K562 (cell line): ENCODE measurements around the gene RABIF. TPM values are rescaled to one million over a fixed set of nuclear protein-coding genes. Genes with fewer than 3 reads are reported as not detected.

Experiments
- CREB1 ChIP-seq, 2 experiments: sonication (generic) in 1 of 2; formaldehyde crosslinking in 1 of 2; IDR thresholded peaks; 2 replicates each; pipeline versions ENCODE4 v1.6.1 to v1.8.0; 2012 to 2022; ENCODE audit warnings: inconsistent platforms in 1 of 2, mild to moderate bottlenecking in 1 of 2, missing genetic modification reagents in 1 of 2, moderate library complexity in 1 of 2
- CREB3 ChIP-seq: fragments of 450-650 bp; conservative IDR thresholded peaks from 2 replicates; pipeline ENCODE4 v1.6.1; 2016; ENCODE audit warnings: missing genetic modification characterization, low read depth, mild to moderate bottlenecking, missing compliant biosample characterization, moderate library complexity
- DEAF1 ChIP-seq: fragments of 450-650 bp; formaldehyde crosslinking; IDR thresholded peaks from 2 replicates; pipeline ENCODE4 v1.4.0; 2020; ENCODE audit warnings: mild to moderate bottlenecking, moderate library complexity
- ETV6 ChIP-seq, 3 experiments: fragments of 150-350 bp in 1 of 3; sonication (generic) in 1 of 3; formaldehyde crosslinking in 1 of 3; IDR thresholded peaks; 2 replicates each; pipeline versions ENCODE4 v1.6.1 to v1.8.0; 2014 to 2022; ENCODE audit warnings: borderline replicate concordance in 2 of 3, low read depth in 2 of 3, antibody characterized with exemption in 1 of 3, low read length in 1 of 3, mild to moderate bottlenecking in 1 of 3, missing genetic modification reagents in 1 of 3
- GTF2E2 ChIP-seq: fragments of 200-800 bp; sonication (Bioruptor generic); IDR thresholded peaks from 2 replicates; pipeline ENCODE4 v1.6.1; 2016; ENCODE audit warnings: missing genetic modification characterization, missing compliant biosample characterization
- GTF2F1 ChIP-seq: IDR thresholded peaks from 2 replicates; pipeline ENCODE4 v1.6.1; 2011; ENCODE audit warnings: low read depth, low read length, improper control_type of control experiment
- PYGO2 ChIP-seq: fragments of 450-650 bp; IDR thresholded peaks from 2 replicates; pipeline ENCODE4 v1.6.1; 2016; ENCODE audit warnings: mild to moderate bottlenecking, missing genetic modification characterization, moderate library complexity, missing compliant biosample characterization
- ZHX1 ChIP-seq: fragments of 150-350 bp; conservative IDR thresholded peaks from 2 replicates; pipeline ENCODE4 v1.6.1; 2014; ENCODE audit warnings: low read length
- ZNF12 ChIP-seq: sonication (generic); formaldehyde crosslinking; IDR thresholded peaks from 2 replicates; pipeline ENCODE4 v1.4.0; 2020; ENCODE audit warnings: mild to moderate bottlenecking, missing genetic modification reagents
- ZNF280B ChIP-seq: fragments of 250-450 bp; sonication (Bioruptor Pico); IDR thresholded peaks from 2 replicates; pipeline ENCODE4 v1.5.1; 2021; ENCODE audit warnings: mild to moderate bottlenecking
- ZNF398 ChIP-seq: fragments of 250-450 bp; sonication (Bioruptor Pico); IDR thresholded peaks from 2 replicates; pipeline ENCODE4 v1.8.0; 2021; ENCODE audit warnings: moderate library complexity, mild to moderate bottlenecking, inconsistent platforms
- ZNF551 ChIP-seq: fragments of 250-450 bp; sonication (Bioruptor Pico); IDR thresholded peaks from 2 replicates; pipeline ENCODE4 v1.5.0; 2021; ENCODE audit warnings: mild to moderate bottlenecking, moderate library complexity
- polyA plus RNA-seq, 8 experiments: library from polyadenylated mRNA; depleted of rRNA in 4 of 8; stranded (reverse) in 5 of 8; unstranded in 3 of 8; fragments of >200 nt; fragmentation: Nextera tagmentation in 2 of 8; fragmentation: Illumina TruSeq in 1 of 8; extraction: Ambion mirVana in 2 of 8; extraction: Trizol in 1 of 8; gene quantifications; 2 replicates each; pipeline versions ENCODE4 v1.2.1 to v1.2.3, GENCODE V29; 2011 to 2014; ENCODE audit warnings: inconsistent platforms in 1 of 8, missing spikeins in 1 of 8
- total RNA-seq, 7 experiments: library from RNA; depleted of rRNA in 6 of 7; stranded (reverse); fragments of >200 nt in 6 of 7; fragmentation: Illumina TruSeq in 2 of 7; extraction: Trizol in 2 of 7; gene quantifications; 2 replicates each; pipeline versions ENCODE4 v1.2.1 to v1.2.3, GENCODE V29; 2011 to 2021; ENCODE audit warnings: low replicate concordance in 1 of 7

The RABIF gene
- total and polyA plus RNA-seq, 9 of the 15 experiments (the other 6 are each of a cell fraction or from before 2014, with no cell fraction given), result 7.4 to 20.1 (median 11.0) TPM

- TF ChIP-seq ZHX1 (0 out of 2 replicates have a peak, but pooled peaks have one; percentile 67), PYGO2 (tag) (no peak), ETV6 (IDR thresholded peaks at IDR 0.05; ENCODE audit: borderline replicate concordance in 1 of 2, low read depth in 2 of 2, low read length in 1 of 2) (no peak), ETV6 (CRISPR knock-in tag; IDR thresholded peaks at IDR 0.05; ENCODE audit: borderline replicate concordance) (no peak), CREB3 (no peak), ZNF280B (no peak), CREB1 (IDR thresholded peaks at IDR 0.05) (peak; percentile 97), CREB1 (CRISPR knock-in tag; IDR thresholded peaks at IDR 0.05) (peak; percentile 99), ZNF398 (no peak), ZNF12 (CRISPR knock-in tag) (peak; percentile 31; the same call in 1 of the 2 replicates), DEAF1 (peak; percentile 67), GTF2E2 (tag) (0 out of 2 replicates have a peak, but pooled peaks have one; percentile 77), ZNF551 (CRISPR knock-in tag) (no peak), GTF2F1 (peak; percentile 74; the same call in 1 of the 2 replicates)
Measured at GRCh38 chr1:202926581-202927491, 37.9 kb upstream of the RABIF start, which contains the start of gene KLHL12 (continued).
